Measurements from ENCODE around the gene SMYD3. TPM values are rescaled to one million over a fixed set of nuclear protein-coding genes. Genes with fewer than 3 reads are reported as not detected.
A peak's percentile ranks its signal among the peaks of the same experiment; 100 is the strongest.

SMYD3 gene
- total RNA-seq, 1 experiment from 2014 or later, result 35.1 TPM

- Mint-ChIP-seq H3K27me3 (ENCODE audit: unreplicated experiment) (no peaks in the 10 kb centered on the region), H3K4me1 (ENCODE audit: low read depth, unreplicated experiment) (peaks cover 5% of the 10 kb centered on the region), H3K9me3 (ENCODE audit: low read depth, unreplicated experiment) (no peaks in the 10 kb centered on the region), H3K27ac (ENCODE audit: unreplicated experiment) (no peak overlapping the region), H3K36me3 (ENCODE audit: insufficient read depth, unreplicated experiment) (no peaks in the 10 kb centered on the region), H3K4me3 (ENCODE audit: low read depth, unreplicated experiment) (no peak overlapping the region)
- CTCF ChIA-PET, result no interaction called here
- intact Hi-C loops (cut with micrococcal nuclease; ENCODE audit: unreplicated experiment), result loop anchor here (1.0 kb wide), 3 partner anchors 38 to 1339 kb away; no protein-coding TSS in a partner anchor
- no TSS peak for BruUV-seq (replicated peaks)
- TF ChIP-seq CTCF (IDR thresholded peaks at IDR 0.05; ENCODE audit: unreplicated experiment), result peak; percentile 50
- peak; percentile 76 for DNase-seq
Measured at GRCh38 chr1:246492611-246493245, 14.4 kb downstream of the SMYD3 start.

GRCh38 chr1:246491551-246492053 lies 15.5 kb downstream of the SMYD3 start:
- Mint-ChIP-seq H3K9me3 (ENCODE audit: low read depth, unreplicated experiment) (no peaks in the 10 kb centered on the region), H3K36me3 (ENCODE audit: insufficient read depth, unreplicated experiment) (no peaks in the 10 kb centered on the region), H3K27ac (ENCODE audit: unreplicated experiment) (no peak overlapping the region), H3K4me3 (ENCODE audit: low read depth, unreplicated experiment) (no peak overlapping the region), H3K4me1 (ENCODE audit: low read depth, unreplicated experiment) (no peaks in the 10 kb centered on the region), H3K27me3 (ENCODE audit: unreplicated experiment) (no peaks in the 10 kb centered on the region)
- TF ChIP-seq CTCF (IDR thresholded peaks at IDR 0.05; ENCODE audit: unreplicated experiment), result no peak
- CTCF ChIA-PET, result interaction anchor here (0.5 to 0.6 kb wide), 3 partner anchors 150 to 1061 kb away, joined by 3 read pairs; no protein-coding TSS in a partner anchor
- intact Hi-C loops (cut with micrococcal nuclease; ENCODE audit: unreplicated experiment), result loop anchor here (1.0 kb wide), 3 partner anchors 37 to 1338 kb away; no protein-coding TSS in a partner anchor
- no TSS peak for BruUV-seq (replicated peaks)
- no peak for DNase-seq

- CTCF ChIA-PET, result interaction anchor here (0.6 kb wide), 1 partner anchor 73 kb away, joined by 3 read pairs; no protein-coding TSS in a partner anchor
- intact Hi-C loops (cut with micrococcal nuclease; ENCODE audit: unreplicated experiment), result no loop called here
- H3K4me1 Mint-ChIP-seq (ENCODE audit: low read depth, unreplicated experiment), result no peaks in the 10 kb centered on the region
- no peak for DNase-seq
- BruUV-seq (replicated peaks), result no TSS peak
- H3K9me3 Mint-ChIP-seq (ENCODE audit: low read depth, unreplicated experiment), result no peaks in the 10 kb centered on the region
- H3K36me3 Mint-ChIP-seq (ENCODE audit: insufficient read depth, unreplicated experiment), result no peaks in the 10 kb centered on the region
- no peak for TF ChIP-seq CTCF (IDR thresholded peaks at IDR 0.05; ENCODE audit: unreplicated experiment)
- no peaks in the 10 kb centered on the region for H3K27me3 Mint-ChIP-seq (ENCODE audit: unreplicated experiment)
- H3K27ac Mint-ChIP-seq (ENCODE audit: unreplicated experiment), result no peak overlapping the region
- no peak overlapping the region for H3K4me3 Mint-ChIP-seq (ENCODE audit: low read depth, unreplicated experiment)
Measured at GRCh38 chr1:246488674-246489073, 18.4 kb downstream of the SMYD3 start.

GRCh38 chr1:246483569-246483933 lies 23.5 kb downstream of the SMYD3 start:
- Mint-ChIP-seq H3K27me3 (ENCODE audit: unreplicated experiment) (no peaks in the 10 kb centered on the region), H3K4me1 (ENCODE audit: low read depth, unreplicated experiment) (no peaks in the 10 kb centered on the region), H3K27ac (ENCODE audit: unreplicated experiment) (no peak overlapping the region), H3K36me3 (ENCODE audit: insufficient read depth, unreplicated experiment) (no peaks in the 10 kb centered on the region), H3K4me3 (ENCODE audit: low read depth, unreplicated experiment) (no peak overlapping the region), H3K9me3 (ENCODE audit: low read depth, unreplicated experiment) (no peaks in the 10 kb centered on the region)
- CTCF ChIA-PET, result no interaction called here
- no peak for DNase-seq
- TF ChIP-seq CTCF (IDR thresholded peaks at IDR 0.05; ENCODE audit: unreplicated experiment), result no peak
- intact Hi-C loops (cut with micrococcal nuclease; ENCODE audit: unreplicated experiment), result no loop called here
- no TSS peak for BruUV-seq (replicated peaks)
